K562 (cell line): ENCODE results near the gene CACNA2D3. TPM values are rescaled to one million over a fixed set of nuclear protein-coding genes. Genes with fewer than 3 reads are reported as not detected.

Experiments
- ATAC-seq: fragments of 200-7000 bp; cut with Tn5 transposase; 3 replicates; pipeline ENCODE4 v1.9.1; 2020; ENCODE audit warnings: moderate library complexity
- BruUV-seq: library from RNA; stranded (reverse); fragments of 400-500 nt; replicated peaks from 2 replicates; lab custom pipeline; 2021; lab: Mats Ljungman, UMichigan
- CTCF ChIA-PET: fragments of 300-600 bp; formaldehyde crosslinking; extraction: SDS; loops from one replicate; lab custom pipeline; 2021; ENCODE audit warnings: low intra/inter-chr PET ratio; lab: Yijun Ruan, JAX
- POLR2A ChIA-PET: fragments of 300-600, 350-650 bp; sonication (Branson Sonifier 250); formaldehyde crosslinking; extraction: SDS; loops from one replicate; lab custom pipeline; 2021; ENCODE audit warnings: antibody characterized with exemption, inconsistent platforms; lab: Yijun Ruan, JAX
- DNase-seq, 4 experiments: peaks; one replicate each; pipeline versions ENCODE4 v3.0.0 to v3.0.0-alpha.2; 2011 to 2018; ENCODE audit warnings: low spot score in 3 of 4, mixed read lengths in 3 of 4; ENCODE audit errors: extremely low read depth in 1 of 4
- FAIRE-seq: peaks from 2 replicates; lab custom pipeline; 2011; peaks lifted over from hg19 to GRCh38; lab: Jason Lieb, UNC
- H2AFZ ChIP-seq: 2 replicates; pipeline ENCODE4 v1.6.0; 2011; ENCODE audit warnings: low read depth, low read length, control low read depth, inconsistent platforms
- H3K27ac ChIP-seq: fragments of 200-600 bp; 3 replicates; pipeline ENCODE4 v1.8.0; 2011; ENCODE audit warnings: low read depth, mild to moderate bottlenecking, control low read depth, inconsistent platforms, low read length, moderate library complexity, mixed read lengths; ENCODE audit errors: extremely low read depth
- H3K27me3 ChIP-seq, 2 experiments: fragments of 300-600 bp in 1 of 2; 2 replicates in 1 of 2; 3 replicates in 1 of 2; pipeline versions ENCODE4 v1.6.0 to v1.8.0; 2011; ENCODE audit warnings: inconsistent platforms in 2 of 2, low read length in 2 of 2, mild to moderate bottlenecking in 1 of 2, mixed read lengths in 1 of 2, moderate library complexity in 1 of 2; ENCODE audit not compliant: control insufficient read depth in 2 of 2, insufficient read depth in 2 of 2
- H3K36me3 ChIP-seq: fragments of 300-600 bp; 3 replicates; pipeline ENCODE4 v1.8.0; 2011; ENCODE audit warnings: mild to moderate bottlenecking, low read length, inconsistent platforms; ENCODE audit not compliant: control insufficient read depth, insufficient read depth
- H3K4me1 ChIP-seq, 2 experiments: fragments of 200-600 bp in 1 of 2; replicated peaks in 1 of 2; 2 replicates in 1 of 2; 3 replicates in 1 of 2; pipeline versions ENCODE4 v1.5.1 to v1.8.0; 2011; ENCODE audit warnings: inconsistent platforms in 2 of 2, low read length in 2 of 2, mild to moderate bottlenecking in 1 of 2, mixed read lengths in 1 of 2, moderate library complexity in 1 of 2; ENCODE audit not compliant: control insufficient read depth in 2 of 2, insufficient read depth in 2 of 2
- H3K4me2 ChIP-seq: 2 replicates; pipeline ENCODE4 v1.6.1; 2011; ENCODE audit warnings: low read length, control low read depth, inconsistent platforms, mixed read lengths; ENCODE audit not compliant: insufficient read depth
- H3K4me3 ChIP-seq: fragments of 200-600 bp; sonication (generic), shearing (Covaris generic); 2 replicates; pipeline ENCODE4 v1.5.1; 2016; ENCODE audit warnings: control low read depth, inconsistent platforms
- H3K79me2 ChIP-seq: fragments of 200-600 bp; 3 replicates; pipeline ENCODE4 v1.8.0; 2011; ENCODE audit warnings: low read length, inconsistent platforms; ENCODE audit not compliant: control insufficient read depth, insufficient read depth
- H3K9ac ChIP-seq, 2 experiments: 2 replicates each; pipeline versions ENCODE4 v1.6.0 to v1.6.1; 2011; ENCODE audit warnings: low read depth in 2 of 2, low read length in 2 of 2, control low read depth in 1 of 2, inconsistent platforms in 1 of 2, mild to moderate bottlenecking in 1 of 2, mixed read lengths in 1 of 2; ENCODE audit not compliant: insufficient read depth in 1 of 2
- H3K9me1 ChIP-seq: one replicate; pipeline ENCODE4 v1.6.0; 2011; ENCODE audit warnings: inconsistent platforms, mild to moderate bottlenecking, low read length, moderate library complexity; ENCODE audit not compliant: control insufficient read depth, insufficient read depth
- H3K9me3 ChIP-seq: replicated peaks from 2 replicates; pipeline ENCODE4 v1.5.1; 2011; ENCODE audit warnings: low read depth, low read length, inconsistent platforms; ENCODE audit not compliant: control insufficient read depth, insufficient read depth
- H4K20me1 ChIP-seq: replicated peaks from 2 replicates; pipeline ENCODE4 v1.6.1; 2011; ENCODE audit warnings: low read length, inconsistent platforms, mixed read lengths; ENCODE audit not compliant: control insufficient read depth, insufficient read depth
- FOXP1 ChIP-seq: sonication (generic); formaldehyde crosslinking; IDR thresholded peaks from 2 replicates; pipeline ENCODE4 v1.8.0; 2022; ENCODE audit warnings: mild to moderate bottlenecking, missing genetic modification reagents
- KHSRP ChIP-seq: fragments of 450-650 bp; IDR thresholded peaks from 2 replicates; pipeline ENCODE4 v1.6.1; 2017
- POLR3A ChIP-seq: IDR thresholded peaks from 2 replicates; pipeline ENCODE4 v1.6.1; 2011; ENCODE audit warnings: borderline replicate concordance, mild to moderate bottlenecking, moderate library complexity; ENCODE audit not compliant: insufficient read length, insufficient read depth; ENCODE audit errors: extremely low read depth
- RBFOX2 ChIP-seq: fragments of 200-400 bp; formaldehyde crosslinking; IDR thresholded peaks from 2 replicates; pipeline ENCODE4 v1.6.1; 2017; ENCODE audit warnings: low read depth, mild to moderate bottlenecking, low read length, moderate library complexity
- RBM22 ChIP-seq: fragments of 200-400 bp; formaldehyde crosslinking; IDR thresholded peaks from 2 replicates; pipeline ENCODE4 v1.6.1; 2018; ENCODE audit warnings: low read length, low read depth; ENCODE audit not compliant: poor library complexity, severe bottlenecking
- TSC22D4 ChIP-seq: fragments of 450-650 bp; IDR thresholded peaks from 2 replicates; pipeline ENCODE4 v1.6.1; 2016; ENCODE audit warnings: missing genetic modification characterization, missing biosample characterization, control low read depth
- ZNF184 ChIP-seq: sonication (generic); formaldehyde crosslinking; IDR thresholded peaks from 2 replicates; pipeline ENCODE4 v1.5.0; 2020; ENCODE audit warnings: missing genetic modification reagents
- ZNF354B ChIP-seq: fragments of 250-450 bp; sonication (Bioruptor Pico); IDR thresholded peaks from 2 replicates; pipeline ENCODE4 v1.4.0; 2020
- ZNF561 ChIP-seq: fragments of 450-650 bp; formaldehyde crosslinking; conservative IDR thresholded peaks from 2 replicates; pipeline ENCODE4 v1.4.0; 2020; ENCODE audit warnings: mild to moderate bottlenecking, moderate library complexity
- WGBS: fragments of 100-300 bp; shearing (Covaris generic); methylation state at CpG from one replicate; pipeline ENCODE4 v1.1.6; 2016; ENCODE audit warnings: low coverage, mixed read lengths; ENCODE audit not compliant: insufficient coverage; ENCODE audit errors: missing lambda C conversion rate; 5-methylcytosine and 5-hydroxymethylcytosine counted together
- in situ Hi-C: fragments of 300-500 bp; cut with MboI; formaldehyde crosslinking; loops from 4 replicates; pipeline ENCODE4 v1.15.0; 2018; ENCODE audit warnings: inconsistent platforms, mixed read lengths
- intact Hi-C: fragments of 100-400 bp; cut with micrococcal nuclease; formaldehyde crosslinking; loops from 2 replicates; pipeline ENCODE4 v1.14.2; 2022
- polyA plus RNA-seq, 8 experiments: library from polyadenylated mRNA; depleted of rRNA in 4 of 8; stranded (reverse) in 5 of 8; unstranded in 3 of 8; fragments of >200 nt; fragmentation: Nextera tagmentation in 2 of 8; fragmentation: Illumina TruSeq in 1 of 8; extraction: Ambion mirVana in 2 of 8; extraction: Trizol in 1 of 8; gene quantifications; 2 replicates each; pipeline versions ENCODE4 v1.2.1 to v1.2.3, GENCODE V29; 2011 to 2014; ENCODE audit warnings: inconsistent platforms in 1 of 8, missing spikeins in 1 of 8
- total RNA-seq, 7 experiments: library from RNA; depleted of rRNA in 6 of 7; stranded (reverse); fragments of >200 nt in 6 of 7; fragmentation: Illumina TruSeq in 2 of 7; extraction: Trizol in 2 of 7; gene quantifications; 2 replicates each; pipeline versions ENCODE4 v1.2.1 to v1.2.3, GENCODE V29; 2011 to 2021; ENCODE audit warnings: low replicate concordance in 1 of 7
- TF ChIP-seq, protein P1 (sequence below), 2 experiments: IDR thresholded peaks; 2 replicates each; pipeline ENCODE4 v1.6.1; 2011; ENCODE audit warnings: borderline replicate concordance in 1 of 2, control low read depth in 1 of 2, low read depth in 1 of 2, low read length in 1 of 2, mild to moderate bottlenecking in 1 of 2, mixed read lengths in 1 of 2, moderate library complexity in 1 of 2; ENCODE audit not compliant: insufficient read depth in 1 of 2, insufficient read length in 1 of 2, poor library complexity in 1 of 2, severe bottlenecking in 1 of 2; ENCODE audit errors: extremely low read depth in 1 of 2
- TF ChIP-seq, protein P2 (sequence below): sonication (generic); formaldehyde crosslinking; IDR thresholded peaks from 2 replicates; pipeline ENCODE4 v1.9.0; 2022; ENCODE audit warnings: mild to moderate bottlenecking, missing genetic modification reagents
- TF ChIP-seq, protein P3 (sequence below): fragments of 250-450 bp; sonication (Bioruptor Pico); IDR thresholded peaks from 2 replicates; pipeline ENCODE4 v1.4.0; 2020; ENCODE audit warnings: borderline replicate concordance

Gene CACNA2D3
- total and polyA plus RNA-seq, 9 of the 15 experiments (the other 6 are each of a cell fraction or from before 2014, with no cell fraction given) = 0.01 TPM; not detected in 8

DNA sequence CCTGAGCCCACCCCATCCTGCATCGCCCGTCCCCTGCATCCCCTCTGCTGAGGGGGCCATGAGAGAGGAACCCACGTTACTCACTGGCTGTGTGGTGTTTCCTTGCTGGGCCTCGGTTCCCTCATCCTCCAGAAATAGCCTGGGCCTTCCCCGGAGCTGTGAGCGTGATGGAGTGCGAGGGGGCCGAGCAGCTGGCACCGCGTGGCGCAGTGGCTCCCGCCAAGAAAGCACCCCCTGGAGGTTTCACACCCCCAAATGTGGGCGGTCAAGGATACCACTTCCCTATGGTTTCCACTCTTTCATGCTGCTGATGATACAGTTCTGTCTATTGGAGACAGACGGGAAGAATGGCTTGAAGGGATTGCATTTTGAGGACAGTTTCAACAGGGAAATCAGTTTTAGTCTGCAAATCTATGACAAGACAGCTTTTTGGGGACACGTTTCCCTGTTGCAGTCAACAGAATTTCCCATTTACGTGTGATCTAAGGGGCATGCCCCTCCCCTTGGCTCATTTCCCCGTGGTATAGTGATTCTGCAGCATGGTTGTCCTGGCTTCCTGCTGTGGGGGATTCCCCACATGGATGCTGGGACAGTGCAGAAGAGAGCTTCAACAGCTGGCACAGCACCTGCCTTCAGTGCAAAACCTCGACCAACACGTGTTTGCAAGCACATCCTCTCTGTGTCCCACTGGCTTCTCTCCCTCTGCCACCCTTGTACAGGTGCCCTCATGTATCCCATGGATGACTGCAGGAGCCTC lies 428.0 kb downstream of the CACNA2D3 start:
- ChIA-PET POLR2A (no interaction called here), CTCF (no interaction called here)
- Histone ChIP-seq H3K79me2 (no peaks in the 10 kb centered on the region), H3K27me3 (peaks cover 0 to 8% of the 10 kb centered on the region in 2 experiments; a peak in 1 of 5 replicates), H3K4me2 (no peak overlapping the region), H3K27ac (no peak overlapping the region), H3K4me3 (no peak overlapping the region), H3K9me1 (no peaks in the 10 kb centered on the region), H2AFZ (no peak overlapping the region), H3K9me3 (no peaks in the 10 kb centered on the region), H4K20me1 (no peaks in the 10 kb centered on the region), H3K4me1 (no peaks in the 10 kb centered on the region), H3K36me3 (no peaks in the 10 kb centered on the region), H3K9ac (no peak overlapping the region)
- TF ChIP-seq, protein P1, sequence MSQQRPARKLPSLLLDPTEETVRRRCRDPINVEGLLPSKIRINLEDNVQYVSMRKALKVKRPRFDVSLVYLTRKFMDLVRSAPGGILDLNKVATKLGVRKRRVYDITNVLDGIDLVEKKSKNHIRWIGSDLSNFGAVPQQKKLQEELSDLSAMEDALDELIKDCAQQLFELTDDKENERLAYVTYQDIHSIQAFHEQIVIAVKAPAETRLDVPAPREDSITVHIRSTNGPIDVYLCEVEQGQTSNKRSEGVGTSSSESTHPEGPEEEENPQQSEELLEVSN (IDR thresholded peaks at IDR 0.05; ENCODE audit: borderline replicate concordance in 1 of 2, extremely low read depth in 1 of 2, insufficient read depth in 1 of 2, insufficient read length in 1 of 2, low read depth in 1 of 2, low read length in 1 of 2, poor library complexity in 1 of 2, severe bottlenecking in 1 of 2) = peak in 1 of 2 experiments; percentile 34
- TF ChIP-seq FOXP1 (CRISPR knock-in tag) = no peak
- no peak for ATAC-seq
- no TSS peak for BruUV-seq
- in situ Hi-C loops = no loop called here
- no peak for DNase-seq
- 0% methylated on average over 11 of the region's 19 CpGs for WGBS
- FAIRE-seq = no peak
- intact Hi-C loops = no loop called here

DNA sequence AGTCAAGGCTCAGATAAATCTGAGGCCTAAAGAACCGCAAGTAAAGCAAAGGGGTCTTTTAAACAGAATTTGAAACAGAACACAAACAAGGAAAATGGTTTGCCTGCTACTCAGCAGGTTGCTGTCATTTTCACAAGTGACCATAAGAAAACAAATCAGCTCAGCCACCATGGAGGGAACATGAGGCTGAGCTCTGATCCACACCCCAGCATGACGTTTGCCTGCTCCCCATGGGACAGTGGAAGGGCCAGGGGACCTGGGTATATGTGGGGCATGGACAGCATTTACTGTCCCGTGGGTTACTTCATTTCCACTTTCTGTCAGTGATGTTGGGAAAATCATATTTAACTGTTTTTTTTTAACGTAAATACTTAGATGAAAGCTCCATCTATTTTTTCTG lies 434.3 kb downstream of the CACNA2D3 start:
- FAIRE-seq (no peak), ATAC-seq (no peak), DNase-seq (no peak)
- intact Hi-C loops (no loop called here), in situ Hi-C loops (no loop called here)
- H3K36me3 ChIP-seq = no peaks in the 10 kb centered on the region
- no peaks in the 10 kb centered on the region for H4K20me1 ChIP-seq
- CTCF ChIA-PET = no interaction called here
- no peaks in the 10 kb centered on the region for H3K4me1 ChIP-seq
- no peaks in the 10 kb centered on the region for H3K9me3 ChIP-seq
- H3K27me3 ChIP-seq = no peaks in the 10 kb centered on the region
- H3K4me3 ChIP-seq = no peak overlapping the region
- 0% methylated on average over 4 of the region's 4 CpGs for WGBS
- H3K9ac ChIP-seq = no peak overlapping the region
- BruUV-seq = no TSS peak
- H3K27ac ChIP-seq = no peak overlapping the region
- no peak overlapping the region for H3K4me2 ChIP-seq
- no peak overlapping the region for H2AFZ ChIP-seq
- POLR2A ChIA-PET = no interaction called here
- no peaks in the 10 kb centered on the region for H3K9me1 ChIP-seq
- no peaks in the 10 kb centered on the region for H3K79me2 ChIP-seq
- TF ChIP-seq ZNF184 (CRISPR knock-in tag) (no peak), RBM22 (no peak), TSC22D4 (tag) (no peak), ZNF561 (CRISPR knock-in tag) (no peak), KHSRP (no peak), POLR3A (no peak), ZNF354B (CRISPR knock-in tag) (no peak), RBFOX2 (no peak)
- TF ChIP-seq, protein P2, sequence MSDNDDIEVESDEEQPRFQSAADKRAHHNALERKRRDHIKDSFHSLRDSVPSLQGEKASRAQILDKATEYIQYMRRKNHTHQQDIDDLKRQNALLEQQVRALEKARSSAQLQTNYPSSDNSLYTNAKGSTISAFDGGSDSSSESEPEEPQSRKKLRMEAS (CRISPR knock-in tag) = no peak
- TF ChIP-seq, protein P3, sequence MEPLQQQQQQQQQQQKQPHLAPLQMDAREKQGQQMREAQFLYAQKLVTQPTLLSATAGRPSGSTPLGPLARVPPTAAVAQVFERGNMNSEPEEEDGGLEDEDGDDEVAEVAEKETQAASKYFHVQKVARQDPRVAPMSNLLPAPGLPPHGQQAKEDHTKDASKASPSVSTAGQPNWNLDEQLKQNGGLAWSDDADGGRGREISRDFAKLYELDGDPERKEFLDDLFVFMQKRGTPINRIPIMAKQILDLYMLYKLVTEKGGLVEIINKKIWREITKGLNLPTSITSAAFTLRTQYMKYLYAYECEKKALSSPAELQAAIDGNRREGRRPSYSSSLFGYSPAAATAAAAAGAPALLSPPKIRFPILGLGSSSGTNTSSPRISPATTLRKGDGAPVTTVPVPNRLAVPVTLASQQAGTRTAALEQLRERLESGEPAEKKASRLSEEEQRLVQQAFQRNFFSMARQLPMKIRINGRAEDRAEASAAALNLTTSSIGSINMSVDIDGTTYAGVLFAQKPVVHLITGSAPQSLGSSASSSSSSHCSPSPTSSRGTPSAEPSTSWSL (CRISPR knock-in tag) = no peak
